ENCODE data around the gene SNRPN.

- TF ChIP-seq CTCF (IDR thresholded peaks at IDR 0.05; ENCODE audit: low read depth, low read length) (no peak), EZH2phosphoT487 (IDR thresholded peaks at IDR 0.05; ENCODE audit: low read depth) (no peak)
Observed at GRCh38 chr15:24924621-24925020, 30.2 kb upstream of the SNRPN start.

Measured in OCI-LY3 (cell line).